ENCODE measurements around the gene PUM2. TPM values are rescaled to one million over a fixed set of nuclear protein-coding genes. Genes with fewer than 3 reads are reported as not detected.
A peak's percentile ranks its signal among the peaks of the same experiment; 100 is the strongest.

Gene PUM2
- total and polyA plus RNA-seq, 2 of the 13 experiments (the other 11 are each of a cell fraction or from before 2014, with no cell fraction given), result 69.6 to 69.8 TPM

- ChIA-PET CTCF (ENCODE audit: low intra/inter-chr PET ratio, low total read pairs) (no interaction called here), POLR2A (no interaction called here)
- intact Hi-C loops (cut with micrococcal nuclease; ENCODE audit: unreplicated experiment), result no loop called here
- Histone ChIP-seq H2AFZ (ENCODE audit: low read length) (no peak overlapping the region), H3K9me3 (ENCODE audit: low read length) (no peaks in the 10 kb centered on the region), H3K27ac (ENCODE audit: extremely low read length, insufficient read depth, low read length) (no peak overlapping the region), H3K27me3 (ENCODE audit: control insufficient read depth in 1 of 2, insufficient read depth in 2 of 2, low read length in 2 of 2) (no peaks in the 10 kb centered on the region), H3K9ac (ENCODE audit: insufficient read depth, low read depth, low read length) (no peak overlapping the region), H3K36me3 (replicated peaks in 1 of 2; ENCODE audit: control insufficient read depth in 1 of 2, insufficient read depth in 2 of 2, low read length in 2 of 2) (peaks cover 7 to 48% of the 10 kb centered on the region in 2 experiments), H3K79me2 (ENCODE audit: insufficient read depth, low read length) (no peaks in the 10 kb centered on the region), H3K4me1 (ENCODE audit: insufficient read depth, low read length) (no peaks in the 10 kb centered on the region), H3K4me2 (ENCODE audit: low read depth, low read length) (no peak overlapping the region), H3K4me3 (replicated peaks in 1 of 3; ENCODE audit: insufficient read depth in 1 of 3, low read depth in 2 of 3, low read length in 3 of 3) (no peak overlapping the region), H4K20me1 (ENCODE audit: insufficient read depth, low read length) (no peaks in the 10 kb centered on the region)
- 99% methylated on average over 2 of the region's 2 CpGs for WGBS (ENCODE audit: low lambda C conversion rate)
- in situ Hi-C loops (cut with HindIII; ENCODE audit: extremely low pct_ligation_motif_present, low pct_unique_long_range_greater_than_20kb), result no loop called here
- FAIRE-seq (no peak), ATAC-seq (peak; percentile 30), DNase-seq (ENCODE audit: low spot score) (no peak)
- TF ChIP-seq GPBP1L1 (CRISPR knock-in tag; IDR thresholded peaks at IDR 0.05) (no peak), ISX (CRISPR knock-in tag; conservative IDR thresholded peaks at IDR 0.05) (no peak), ZNF574 (CRISPR knock-in tag; IDR thresholded peaks at IDR 0.05) (no peak), ZNF33A (CRISPR knock-in tag; IDR thresholded peaks at IDR 0.05; ENCODE audit: borderline replicate concordance) (no peak), KDM6A (CRISPR knock-in tag; IDR thresholded peaks at IDR 0.05; ENCODE audit: low read depth) (no peak), ZNF414 (CRISPR knock-in tag; IDR thresholded peaks at IDR 0.05) (no peak)
- no TSS peak for BruUV-seq (replicated peaks)
Observed at GRCh38 chr2:20264629-20265028, 86.0 kb downstream of the PUM2 start.
